Smooth muscle cell (in vitro differentiated cells): ENCODE results near the gene TMEM232. TPM values are rescaled to one million over a fixed set of nuclear protein-coding genes. Genes with fewer than 3 reads are reported as not detected.

ENCODE experiments used
- DNase-seq: peaks from one replicate; lab custom pipeline; 2025; ENCODE audit not compliant: unreplicated experiment; lab: John Stamatoyannopoulos, UW
- H2AFZ ChIP-seq: fragments of 200-600 bp; sonication (generic); 2 replicates; pipeline ENCODE4 v1.6.0; 2016; ENCODE audit warnings: antibody characterized with exemption, low read depth, mild to moderate bottlenecking
- H3F3A ChIP-seq: fragments of 200-600 bp; sonication (generic); 2 replicates; pipeline ENCODE4 v1.6.0; 2017; ENCODE audit warnings: antibody characterized with exemption, low read depth
- H3K27ac ChIP-seq: fragments of 200-600 bp; sonication (generic); 2 replicates; pipeline ENCODE4 v1.5.1; 2016; ENCODE audit warnings: low read depth, mild to moderate bottlenecking
- H3K27me3 ChIP-seq: fragments of 200-600 bp; sonication (generic); 2 replicates; pipeline ENCODE4 v1.6.1; 2016; ENCODE audit warnings: low read depth, mild to moderate bottlenecking
- H3K36me3 ChIP-seq: fragments of 200-600 bp; sonication (generic); 2 replicates; pipeline ENCODE4 v1.5.1; 2016; ENCODE audit warnings: low read depth
- H3K4me1 ChIP-seq: fragments of 200-600 bp; sonication (generic); 2 replicates; pipeline ENCODE4 v1.5.1; 2016; ENCODE audit warnings: low read depth
- H3K4me2 ChIP-seq: fragments of 200-600 bp; sonication (generic); 2 replicates; pipeline ENCODE4 v1.6.0; 2016; ENCODE audit warnings: mild to moderate bottlenecking
- H3K4me3 ChIP-seq: fragments of 200-600 bp; sonication (generic); 2 replicates; pipeline ENCODE4 v1.5.1; 2016; ENCODE audit warnings: mild to moderate bottlenecking
- H3K79me2 ChIP-seq: fragments of 200-600 bp; sonication (generic); 2 replicates; pipeline ENCODE4 v1.6.0; 2016; ENCODE audit warnings: low read depth, mild to moderate bottlenecking
- H3K9ac ChIP-seq: fragments of 200-600 bp; sonication (generic); 2 replicates; pipeline ENCODE4 v1.6.0; 2016; ENCODE audit warnings: low read depth
- H3K9me3 ChIP-seq: fragments of 200-600 bp; sonication (generic); replicated peaks from 2 replicates; pipeline ENCODE4 v1.5.1; 2016; ENCODE audit warnings: low read depth
- H4K20me1 ChIP-seq: fragments of 200-600 bp; sonication (generic); 2 replicates; pipeline ENCODE4 v1.6.0; 2016; ENCODE audit warnings: low read depth
- WGBS: methylation state at CpG from one replicate; pipeline ENCODE4 v1.1.7; 2016; ENCODE audit warnings: low lambda C conversion rate; 5-methylcytosine and 5-hydroxymethylcytosine counted together
- polyA plus RNA-seq: library from polyadenylated mRNA; unstranded; fragments of >200 nt; fragmentation: Nextera tagmentation; extraction: Ambion mirVana; gene quantifications from 2 replicates; pipeline ENCODE4 v1.2.1, GENCODE V29; 2016
- total RNA-seq: library from RNA; depleted of rRNA; stranded (reverse); fragments of >200 nt; gene quantifications from 2 replicates; pipeline ENCODE4 v1.2.3, GENCODE V29; 2014
- TF ChIP-seq, protein P1 (sequence below): fragments of 200-600 bp; sonication (generic); IDR thresholded peaks from 2 replicates; pipeline ENCODE4 v1.5.1; 2017; ENCODE audit warnings: borderline replicate concordance, mild to moderate bottlenecking, antibody characterized with exemption; ENCODE audit not compliant: insufficient read depth, poor library complexity, severe bottlenecking

Gene TMEM232
- total and polyA plus RNA-seq, 2 experiments from 2014 or later = 0.49 to 1.0 TPM

- 93% methylated on average over 1 of the region's 1 CpG for WGBS
- Histone ChIP-seq H3K4me3 (no peak overlapping the region), H3K9ac (no peak overlapping the region), H3K27me3 (no peaks in the 10 kb centered on the region), H3K9me3 (no peaks in the 10 kb centered on the region), H3F3A (no peaks in the 10 kb centered on the region), H4K20me1 (no peaks in the 10 kb centered on the region), H2AFZ (no peak overlapping the region), H3K4me2 (no peak overlapping the region), H3K27ac (no peak overlapping the region), H3K79me2 (no peaks in the 10 kb centered on the region), H3K4me1 (peaks cover 8% of the 10 kb centered on the region), H3K36me3 (no peaks in the 10 kb centered on the region)
- no peak for DNase-seq
- TF ChIP-seq, protein P1, sequence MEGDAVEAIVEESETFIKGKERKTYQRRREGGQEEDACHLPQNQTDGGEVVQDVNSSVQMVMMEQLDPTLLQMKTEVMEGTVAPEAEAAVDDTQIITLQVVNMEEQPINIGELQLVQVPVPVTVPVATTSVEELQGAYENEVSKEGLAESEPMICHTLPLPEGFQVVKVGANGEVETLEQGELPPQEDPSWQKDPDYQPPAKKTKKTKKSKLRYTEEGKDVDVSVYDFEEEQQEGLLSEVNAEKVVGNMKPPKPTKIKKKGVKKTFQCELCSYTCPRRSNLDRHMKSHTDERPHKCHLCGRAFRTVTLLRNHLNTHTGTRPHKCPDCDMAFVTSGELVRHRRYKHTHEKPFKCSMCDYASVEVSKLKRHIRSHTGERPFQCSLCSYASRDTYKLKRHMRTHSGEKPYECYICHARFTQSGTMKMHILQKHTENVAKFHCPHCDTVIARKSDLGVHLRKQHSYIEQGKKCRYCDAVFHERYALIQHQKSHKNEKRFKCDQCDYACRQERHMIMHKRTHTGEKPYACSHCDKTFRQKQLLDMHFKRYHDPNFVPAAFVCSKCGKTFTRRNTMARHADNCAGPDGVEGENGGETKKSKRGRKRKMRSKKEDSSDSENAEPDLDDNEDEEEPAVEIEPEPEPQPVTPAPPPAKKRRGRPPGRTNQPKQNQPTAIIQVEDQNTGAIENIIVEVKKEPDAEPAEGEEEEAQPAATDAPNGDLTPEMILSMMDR = no peak
Observed at GRCh38 chr5:110545716-110546115, 180.8 kb downstream of the TMEM232 start.

- Histone ChIP-seq H3F3A (no peaks in the 10 kb centered on the region), H3K27me3 (no peaks in the 10 kb centered on the region), H3K4me3 (no peak overlapping the region), H3K36me3 (no peaks in the 10 kb centered on the region), H2AFZ (no peak overlapping the region), H3K79me2 (no peaks in the 10 kb centered on the region), H3K4me2 (no peak overlapping the region), H3K9me3 (no peaks in the 10 kb centered on the region), H4K20me1 (no peaks in the 10 kb centered on the region), H3K4me1 (peaks cover 8% of the 10 kb centered on the region), H3K9ac (no peak overlapping the region), H3K27ac (no peak overlapping the region)
- DNase-seq = no peak
- 97% methylated on average over 1 of the region's 1 CpG for WGBS
- TF ChIP-seq, protein P1 = no peak
Observed at GRCh38 chr5:110544603-110545002, 181.9 kb downstream of the TMEM232 start.

DNA sequence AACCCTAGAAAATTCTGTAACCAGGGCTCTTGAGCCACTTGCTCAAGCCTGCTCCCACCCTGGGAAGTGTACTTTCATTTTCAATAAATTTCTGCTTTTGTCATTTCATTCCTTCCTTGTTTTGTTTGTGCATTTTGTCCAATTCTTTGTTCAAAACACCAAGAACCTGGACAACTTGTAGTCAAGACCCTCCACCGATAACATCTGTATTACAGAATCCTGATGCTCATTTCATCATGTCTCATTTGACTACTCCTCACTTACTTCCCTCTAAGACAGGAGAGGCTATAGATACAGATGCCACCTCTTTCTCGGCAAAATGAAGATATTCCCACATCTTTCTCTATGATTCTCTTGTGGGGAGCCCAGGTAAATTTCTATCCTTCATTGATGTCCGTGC is 183.5 kb downstream of the TMEM232 start:
- Histone ChIP-seq H3K9ac (no peak overlapping the region), H3K36me3 (no peaks in the 10 kb centered on the region)
- WGBS = 95% methylated on average over 3 of the region's 3 CpGs

More for the DNA sequence above, 183.5 kb downstream of the TMEM232 start:
- Histone ChIP-seq H3K4me3 (no peak overlapping the region), H3K79me2 (no peaks in the 10 kb centered on the region), H4K20me1 (no peaks in the 10 kb centered on the region), H3K4me1 (peaks cover 8% of the 10 kb centered on the region), H3K4me2 (no peak overlapping the region), H3K27me3 (no peaks in the 10 kb centered on the region), H3K27ac (no peak overlapping the region), H3F3A (no peaks in the 10 kb centered on the region), H3K9me3 (no peaks in the 10 kb centered on the region), H2AFZ (no peak overlapping the region)
- no peak for DNase-seq
- TF ChIP-seq, protein P1 = no peak
